Activated naive CD4-positive, alpha-beta T cell treated with anti-CD3 and anti-CD28 coated beads, Interleukin-2, amount 10 ng/mL, durations not matched to agents 7 days and 5 days (primary cell): ENCODE results near the gene POLR3C.

Experiments used
- CTCF ChIA-PET: fragments of 350-600 bp; sonication (Branson Sonifier 250); formaldehyde crosslinking; loops from one replicate; lab custom pipeline; 2021; ENCODE audit warnings: antibody characterized with exemption; lab: Charles Lee
- DNase-seq: peaks from one replicate; pipeline ENCODE4 v3.0.0-alpha.2; 2020
- H3K27ac Mint-ChIP-seq: one replicate; pipeline ENCODE4 v1.8.0; 2021; ENCODE audit warnings: mild to moderate bottlenecking, moderate library complexity, mixed read lengths
- H3K27me3 Mint-ChIP-seq: one replicate; pipeline ENCODE4 v1.8.0; 2021; ENCODE audit warnings: mild to moderate bottlenecking, mixed read lengths
- H3K36me3 Mint-ChIP-seq: one replicate; pipeline ENCODE4 v1.8.0; 2021; ENCODE audit warnings: mixed read lengths
- H3K4me1 Mint-ChIP-seq: one replicate; pipeline ENCODE4 v1.8.0; 2021; ENCODE audit warnings: mixed read lengths
- H3K4me3 Mint-ChIP-seq: one replicate; pipeline ENCODE4 v1.8.0; 2021; ENCODE audit warnings: mild to moderate bottlenecking, moderate library complexity, mixed read lengths
- H3K9me3 Mint-ChIP-seq: one replicate; pipeline ENCODE4 v1.8.0; 2021; ENCODE audit warnings: mixed read lengths

The POLR3C gene

GRCh38 chr1:145868232-145868631 is 44.2 kb downstream of the POLR3C start:
- Mint-ChIP-seq H3K9me3 (no peaks in the 10 kb centered on the region), H3K36me3 (no peaks in the 10 kb centered on the region), H3K4me1 (peaks cover 21% of the 10 kb centered on the region), H3K27ac (no peak overlapping the region), H3K27me3 (peaks cover 79% of the 10 kb centered on the region), H3K4me3 (no peak overlapping the region)
- CTCF ChIA-PET = interaction anchor here (0.9 to 1.7 kb wide), 3 partner anchors 19 to 23 kb away, joined by 3 to 7 read pairs (median 4); partner anchors contain the start of gene NUDT17
- no peak for DNase-seq

DNA sequence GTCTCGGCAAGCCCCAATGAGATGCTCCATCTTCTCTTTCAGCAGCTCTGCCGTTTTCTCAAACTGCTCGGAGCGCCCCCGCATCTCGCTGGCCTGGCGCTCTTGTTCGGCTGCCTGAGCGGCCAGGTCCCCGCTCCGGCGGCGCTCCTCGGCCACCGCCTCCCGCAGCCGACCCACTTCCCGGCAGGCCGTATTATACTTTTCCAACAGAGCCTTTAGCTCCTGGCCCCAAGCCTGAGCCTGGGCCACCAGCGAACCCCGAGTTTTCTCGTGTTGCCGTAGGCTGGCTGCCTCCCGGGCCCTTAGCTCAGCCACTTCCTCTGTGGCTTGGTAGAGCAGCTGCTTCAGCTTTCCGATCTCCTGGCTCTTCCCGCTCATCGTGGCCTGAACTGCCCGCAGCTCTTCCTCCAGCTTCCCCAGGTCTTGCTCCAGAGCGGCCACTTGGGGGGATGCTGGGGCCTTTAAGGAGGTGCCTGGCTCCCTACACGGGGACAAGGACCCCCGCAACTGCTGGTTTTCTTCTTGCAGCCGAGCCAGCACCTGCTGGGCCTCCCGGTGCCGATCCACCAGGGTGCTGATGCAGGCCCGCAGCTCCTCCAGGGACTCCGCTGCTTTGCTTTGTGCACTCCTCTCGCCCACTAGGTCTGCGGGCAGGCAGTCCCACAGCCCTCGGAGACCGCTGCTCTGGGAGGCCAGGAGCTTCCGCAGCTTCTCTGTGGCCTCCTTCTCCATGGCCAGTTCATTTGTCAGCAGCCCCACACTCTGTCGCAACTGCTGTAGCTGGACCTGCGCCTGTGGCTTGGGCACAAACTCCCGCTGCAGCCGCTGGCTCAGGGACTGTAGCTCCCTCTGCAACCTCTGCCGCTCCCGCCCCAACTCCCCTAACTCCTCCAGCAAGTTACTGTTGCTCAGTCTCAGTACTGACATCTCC is 48.3 kb downstream of the POLR3C start:
- DNase-seq = peak; percentile 59
- Mint-ChIP-seq H3K4me3 (peak overlapping the region; percentile 62), H3K27ac (no peak overlapping the region), H3K36me3 (no peaks in the 10 kb centered on the region), H3K4me1 (peaks cover 16% of the 10 kb centered on the region), H3K27me3 (peaks cover 81% of the 10 kb centered on the region), H3K9me3 (no peaks in the 10 kb centered on the region)
- CTCF ChIA-PET = interaction anchor here (0.8 to 4.1 kb wide), 9 partner anchors 8 to 55 kb away, joined by 3 to 31 read pairs (median 6); partner anchors contain the start of genes NUDT17, PIAS3 and RBM8A

GRCh38 chr1:145874646-145875045 is 50.6 kb downstream of the POLR3C start:
- no peak overlapping the region for H3K4me3 Mint-ChIP-seq
- DNase-seq = no peak
- no peak overlapping the region for H3K27ac Mint-ChIP-seq
- CTCF ChIA-PET = interaction anchor here (0.6 to 1.7 kb wide), 3 partner anchors 13 to 30 kb away, joined by 3 to 7 read pairs (median 6); no protein-coding TSS in a partner anchor
- H3K27me3 Mint-ChIP-seq = peaks cover 79% of the 10 kb centered on the region
- H3K36me3 Mint-ChIP-seq = no peaks in the 10 kb centered on the region
- no peaks in the 10 kb centered on the region for H3K9me3 Mint-ChIP-seq
- peaks cover 16% of the 10 kb centered on the region for H3K4me1 Mint-ChIP-seq

DNA sequence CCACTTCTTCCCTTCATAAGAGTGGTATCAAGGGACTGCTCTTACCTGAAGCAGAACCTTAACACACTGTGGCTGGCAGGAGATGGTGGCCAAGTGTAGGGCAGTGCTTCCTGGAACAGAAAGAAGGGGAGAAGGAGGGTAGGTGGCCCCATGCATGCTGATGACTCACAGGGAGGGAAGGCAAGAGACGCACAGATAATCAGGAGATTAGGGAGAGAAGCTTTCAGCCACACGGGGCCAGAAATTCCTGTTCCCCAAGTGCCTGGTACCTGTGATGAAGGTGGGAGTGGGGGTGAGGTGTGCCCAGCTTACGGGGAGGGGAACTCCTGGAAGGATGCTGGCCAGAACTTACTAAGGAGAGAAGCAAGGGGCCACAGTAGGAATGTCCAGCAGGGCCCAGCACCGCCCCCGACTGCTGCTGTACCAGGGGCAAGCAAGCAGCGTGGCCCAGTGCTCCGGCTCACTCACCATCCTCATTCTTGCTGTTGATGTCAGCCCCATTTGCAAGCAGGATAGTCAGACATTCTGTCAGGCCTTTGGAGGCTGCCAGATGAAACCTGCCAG is 54.0 kb downstream of the POLR3C start:
- no peak overlapping the region for H3K4me3 Mint-ChIP-seq
- DNase-seq = no peak
- H3K27me3 Mint-ChIP-seq = peaks cover 77% of the 10 kb centered on the region
- CTCF ChIA-PET = no interaction called here
- peaks cover under 1% of the 10 kb centered on the region for H3K4me1 Mint-ChIP-seq
- no peaks in the 10 kb centered on the region for H3K36me3 Mint-ChIP-seq
- H3K9me3 Mint-ChIP-seq = no peaks in the 10 kb centered on the region
- H3K27ac Mint-ChIP-seq = no peak overlapping the region

GRCh38 chr1:145878724-145879123 is 54.7 kb downstream of the POLR3C start:
- DNase-seq = no peak
- no peaks in the 10 kb centered on the region for H3K36me3 Mint-ChIP-seq
- peaks cover 75% of the 10 kb centered on the region for H3K27me3 Mint-ChIP-seq
- H3K4me3 Mint-ChIP-seq = no peak overlapping the region
- no peak overlapping the region for H3K27ac Mint-ChIP-seq
- H3K9me3 Mint-ChIP-seq = no peaks in the 10 kb centered on the region
- no peaks in the 10 kb centered on the region for H3K4me1 Mint-ChIP-seq
- CTCF ChIA-PET = interaction anchor here (1.0 to 1.8 kb wide), 4 partner anchors 20 to 33 kb away, joined by 3 to 7 read pairs (median 4); partner anchors contain the start of genes NUDT17 and PIAS3

DNA sequence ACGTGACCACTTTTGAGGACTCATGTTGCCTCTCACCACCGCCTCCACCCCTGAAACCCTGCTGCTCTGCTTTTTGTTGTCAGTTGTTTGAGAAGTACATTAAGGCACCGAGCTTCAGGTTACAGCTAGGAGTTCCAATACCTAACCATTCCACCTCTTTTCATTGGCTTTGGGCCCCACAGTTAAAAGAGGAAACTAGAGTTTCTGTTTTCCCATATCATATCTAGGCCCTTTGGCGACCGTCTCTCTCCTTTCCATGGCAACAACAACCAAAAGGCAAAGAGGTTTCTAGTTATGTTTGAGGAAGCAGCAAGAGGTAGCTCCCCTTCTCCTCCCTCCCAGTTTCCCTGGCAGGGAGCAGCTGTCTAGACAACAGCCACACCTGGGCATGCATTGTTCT is 55.8 kb downstream of the POLR3C start:
- Mint-ChIP-seq H3K4me1 (peaks cover 3% of the 10 kb centered on the region), H3K27ac (no peak overlapping the region)

GRCh38 chr1:145884675-145885074 is 60.7 kb downstream of the POLR3C start:
- Mint-ChIP-seq H3K9me3 (no peaks in the 10 kb centered on the region), H3K27me3 (peaks cover 60% of the 10 kb centered on the region), H3K4me3 (peak overlapping the region; percentile 73), H3K4me1 (peaks cover 16% of the 10 kb centered on the region), H3K27ac (no peak overlapping the region), H3K36me3 (no peaks in the 10 kb centered on the region)
- no peak for DNase-seq
- CTCF ChIA-PET = interaction anchor here (0.6 to 2.4 kb wide), 2 partner anchors 26 to 97 kb away, joined by 3 to 8 read pairs; partner anchors contain the start of gene PIAS3

More for the DNA sequence above, 55.8 kb downstream of the POLR3C start:
- no peak for DNase-seq
- Mint-ChIP-seq H3K36me3 (no peaks in the 10 kb centered on the region), H3K9me3 (no peaks in the 10 kb centered on the region), H3K4me3 (no peak overlapping the region), H3K27me3 (peaks cover 78% of the 10 kb centered on the region)
- CTCF ChIA-PET = interaction anchor here (1.0 to 2.3 kb wide), 7 partner anchors 8 to 34 kb away, joined by 3 to 9 read pairs (median 4); partner anchors contain the start of genes NUDT17 and PIAS3

DNA sequence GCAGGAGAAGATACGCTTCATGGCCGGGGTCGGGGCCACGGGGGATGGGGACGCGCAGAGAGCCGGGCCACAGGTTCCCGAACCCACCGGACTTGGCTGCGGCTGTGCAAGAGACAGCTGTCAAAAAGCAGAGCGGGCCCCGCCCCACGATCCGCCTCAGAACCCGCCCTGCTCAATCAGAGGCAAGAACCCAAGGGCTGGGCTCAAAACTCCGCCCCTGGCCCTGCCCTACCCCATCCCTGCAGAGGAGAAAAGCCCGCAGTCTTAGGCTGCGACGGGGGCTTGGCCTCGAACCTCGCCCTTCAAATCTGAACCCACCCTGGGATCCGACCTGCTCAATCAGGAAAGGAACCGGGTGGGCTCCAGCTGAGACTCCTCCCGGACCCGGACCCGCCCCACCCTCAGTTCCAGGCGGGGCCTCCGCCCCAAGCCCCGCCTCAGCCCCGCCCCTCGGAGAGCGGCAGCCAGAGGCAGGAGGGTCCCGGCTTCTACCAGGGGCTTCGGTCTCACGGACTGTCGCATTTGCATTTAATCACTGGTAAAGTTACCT is 61.8 kb downstream of the POLR3C start, which contains the start of gene ANKRD35:
Gene ANKRD35, minus strand, starts transcription at position 129 of the 550 bp plus-strand sequence. Its CDS starts 108 bp downstream, at position 21.
- no peaks in the 10 kb centered on the region for H3K36me3 Mint-ChIP-seq
- no peaks in the 10 kb centered on the region for H3K9me3 Mint-ChIP-seq
- H3K27me3 Mint-ChIP-seq = peaks cover 56% of the 10 kb centered on the region
- no peak within 1 kb of the TSS for H3K27ac Mint-ChIP-seq
- CTCF ChIA-PET = interaction anchor here (0.8 to 2.4 kb wide), 5 partner anchors 24 to 40 kb away, joined by 3 to 8 read pairs (median 3); partner anchors contain the start of genes NUDT17 and PIAS3
- peak within 1 kb of the TSS; percentile 73 for H3K4me3 Mint-ChIP-seq
- DNase-seq = peak; percentile 95
- H3K4me1 Mint-ChIP-seq = peaks cover 16% of the 10 kb centered on the region

GRCh38 chr1:145886390-145886789 is 62.4 kb downstream of the POLR3C start:
- Mint-ChIP-seq H3K4me3 (peak overlapping the region; percentile 73), H3K36me3 (no peaks in the 10 kb centered on the region), H3K27ac (no peak overlapping the region), H3K27me3 (peaks cover 52% of the 10 kb centered on the region), H3K9me3 (no peaks in the 10 kb centered on the region), H3K4me1 (peaks cover 16% of the 10 kb centered on the region)
- CTCF ChIA-PET = interaction anchor here (1.0 to 2.4 kb wide), 2 partner anchors 27 to 37 kb away, joined by 3 to 8 read pairs; partner anchors contain the start of gene PIAS3
- no peak for DNase-seq

GRCh38 chr1:145886816-145887215 is 62.8 kb downstream of the POLR3C start:
- CTCF ChIA-PET = interaction anchor here (1.9 to 2.4 kb wide), 2 partner anchors 24 to 28 kb away, joined by 4 to 8 read pairs; partner anchors contain the start of gene PIAS3
- H3K27me3 Mint-ChIP-seq = peaks cover 49% of the 10 kb centered on the region
- no peaks in the 10 kb centered on the region for H3K36me3 Mint-ChIP-seq
- H3K4me1 Mint-ChIP-seq = peaks cover 16% of the 10 kb centered on the region
- H3K9me3 Mint-ChIP-seq = no peaks in the 10 kb centered on the region
- peak overlapping the region; percentile 67 for H3K4me3 Mint-ChIP-seq
- DNase-seq = no peak
- H3K27ac Mint-ChIP-seq = no peak overlapping the region

GRCh38 chr1:145887631-145888030 is 63.6 kb downstream of the POLR3C start:
- CTCF ChIA-PET = interaction anchor here (1.9 kb wide), 1 partner anchor 23 kb away, joined by 4 read pairs; no protein-coding TSS in a partner anchor
- Mint-ChIP-seq H3K4me3 (no peak overlapping the region), H3K27me3 (peaks cover 48% of the 10 kb centered on the region), H3K36me3 (no peaks in the 10 kb centered on the region), H3K27ac (no peak overlapping the region), H3K9me3 (no peaks in the 10 kb centered on the region), H3K4me1 (peaks cover 16% of the 10 kb centered on the region)
- no peak for DNase-seq

- Mint-ChIP-seq H3K36me3 (no peaks in the 10 kb centered on the region), H3K9me3 (no peaks in the 10 kb centered on the region), H3K4me1 (peaks cover 14% of the 10 kb centered on the region), H3K4me3 (no peak overlapping the region), H3K27ac (no peak overlapping the region), H3K27me3 (peaks cover 29% of the 10 kb centered on the region)
- no peak for DNase-seq
- CTCF ChIA-PET = interaction anchor here (0.9 kb wide), 1 partner anchor 44 kb away, joined by 4 read pairs; the partner anchor contains the start of gene NUDT17
These were observed 65.7 kb downstream of the POLR3C start for GRCh38 chr1:145889722-145890121.

GRCh38 chr1:145891143-145891542 is 67.1 kb downstream of the POLR3C start:
- Mint-ChIP-seq H3K4me1 (peaks cover 6% of the 10 kb centered on the region), H3K36me3 (no peaks in the 10 kb centered on the region), H3K27ac (no peak overlapping the region), H3K4me3 (no peak overlapping the region), H3K9me3 (no peaks in the 10 kb centered on the region), H3K27me3 (peaks cover 15% of the 10 kb centered on the region)
- no peak for DNase-seq
- CTCF ChIA-PET = interaction anchor here (0.7 to 3.5 kb wide), 18 partner anchors 8 to 142 kb away, joined by 3 to 34 read pairs (median 6); partner anchors contain the start of genes ITGA10, PEX11B and PIAS3
